CD14-positive monocyte (primary cell): ENCODE results near the gene ZNF555. TPM values are rescaled to one million over a fixed set of nuclear protein-coding genes. Genes with fewer than 3 reads are reported as not detected.

ENCODE experiments used
- DNase-seq, 3 donors: peaks; one replicate each; pipeline ENCODE4 v3.0.0-alpha.2; 2011 to 2022
- H2AFZ ChIP-seq: 2 replicates; pipeline ENCODE4 v1.6.0; 2012; ENCODE audit warnings: mild to moderate bottlenecking, low read depth, low read length, inconsistent platforms; ENCODE audit not compliant: insufficient read depth, poor library complexity, severe bottlenecking
- H3K27ac ChIP-seq, 2 donors: 1 replicate in 1 of 2; 2 replicates in 1 of 2; pipeline ENCODE4 v1.5.1; 2012 to 2013; ENCODE audit warnings: low read length in 2 of 2, control low read depth in 1 of 2, inconsistent platforms in 1 of 2, low read depth in 1 of 2, mild to moderate bottlenecking in 1 of 2
- H3K27me3 ChIP-seq, 2 donors: one replicate each; pipeline versions ENCODE4 v1.6.0 to v1.6.1; 2011 to 2013; ENCODE audit warnings: low read length in 2 of 2; ENCODE audit not compliant: control insufficient read depth in 2 of 2, insufficient read depth in 2 of 2
- H3K36me3 ChIP-seq, 2 donors: replicated peaks in 1 of 2; 1 replicate in 1 of 2; 2 replicates in 1 of 2; pipeline versions ENCODE4 v1.5.1 to v1.6.1; 2012 to 2013; ENCODE audit warnings: low read length in 2 of 2, control low read depth in 1 of 2, inconsistent platforms in 1 of 2, mild to moderate bottlenecking in 1 of 2; ENCODE audit not compliant: insufficient read depth in 2 of 2, control insufficient read depth in 1 of 2
- H3K4me1 ChIP-seq, 2 donors: 1 replicate in 1 of 2; 2 replicates in 1 of 2; pipeline versions ENCODE4 v1.5.1 to v1.6.1; 2012 to 2013; ENCODE audit warnings: low read length in 2 of 2, control low read depth in 1 of 2, inconsistent platforms in 1 of 2, mild to moderate bottlenecking in 1 of 2, moderate library complexity in 1 of 2; ENCODE audit not compliant: insufficient read depth in 2 of 2, control insufficient read depth in 1 of 2
- H3K4me2 ChIP-seq: replicated peaks from 2 replicates; pipeline ENCODE3; 2012; ENCODE audit warnings: low read length, moderate library complexity, mild to moderate bottlenecking; ENCODE audit not compliant: poor library complexity, severe bottlenecking; ENCODE audit errors: extremely low read depth
- H3K4me3 ChIP-seq, 3 experiments: fragments of 200-600 bp in 1 of 3; sonication (generic) in 1 of 3; replicated peaks in 1 of 3; 1 replicate in 2 of 3; 2 replicates in 1 of 3; pipeline ENCODE4 v1.5.1; 2011 to 2013; ENCODE audit warnings: low read length in 3 of 3, mild to moderate bottlenecking in 3 of 3, control low read depth in 2 of 3, low read depth in 2 of 3, inconsistent platforms in 1 of 3, moderate library complexity in 1 of 3
- H3K79me2 ChIP-seq: 2 replicates; pipeline ENCODE4 v1.6.0; 2012; ENCODE audit warnings: mild to moderate bottlenecking, control low read depth, inconsistent platforms, low read length, moderate library complexity; ENCODE audit not compliant: insufficient read depth
- H3K9ac ChIP-seq: 2 replicates; pipeline ENCODE4 v1.6.0; 2017; ENCODE audit warnings: low read length, mild to moderate bottlenecking; ENCODE audit not compliant: insufficient read depth, poor library complexity, severe bottlenecking
- H3K9me3 ChIP-seq, 2 donors: replicated peaks in 1 of 2; 1 replicate in 1 of 2; 2 replicates in 1 of 2; pipeline versions ENCODE4 v1.5.1 to v1.6.1; 2012 to 2013; ENCODE audit warnings: low read length in 2 of 2, control low read depth in 1 of 2; ENCODE audit not compliant: control insufficient read depth in 1 of 2, insufficient read depth in 1 of 2
- H4K20me1 ChIP-seq: 2 replicates; pipeline ENCODE4 v1.6.0; 2012; ENCODE audit warnings: mild to moderate bottlenecking, low read length, control low read depth, moderate library complexity; ENCODE audit not compliant: insufficient read depth
- H3K27ac Mint-ChIP-seq, 7 donors: one replicate each; pipeline ENCODE4 v1.8.0; 2020; ENCODE audit warnings: mild to moderate bottlenecking in 7 of 7, mixed read lengths in 7 of 7, moderate library complexity in 6 of 7, inconsistent platforms in 2 of 7
- H3K27me3 Mint-ChIP-seq, 3 donors: one replicate each; pipeline ENCODE4 v1.8.0; 2021 to 2022; ENCODE audit warnings: low read depth in 3 of 3, mild to moderate bottlenecking in 3 of 3, mixed read lengths in 3 of 3, moderate library complexity in 3 of 3, inconsistent platforms in 1 of 3
- H3K36me3 Mint-ChIP-seq, 2 donors: one replicate each; pipeline ENCODE4 v1.8.0; 2020; ENCODE audit warnings: mixed read lengths in 2 of 2, inconsistent platforms in 1 of 2, mild to moderate bottlenecking in 1 of 2
- H3K4me1 Mint-ChIP-seq: one replicate; pipeline ENCODE4 v1.8.0; 2020; ENCODE audit warnings: mild to moderate bottlenecking, mixed read lengths
- H3K4me3 Mint-ChIP-seq, 2 donors: one replicate each; pipeline ENCODE4 v1.8.0; 2020; ENCODE audit warnings: mild to moderate bottlenecking in 2 of 2, mixed read lengths in 2 of 2, moderate library complexity in 1 of 2
- H3K9me3 Mint-ChIP-seq, 7 donors: one replicate each; pipeline ENCODE4 v1.8.0; 2020 to 2022; ENCODE audit warnings: mixed read lengths in 7 of 7, mild to moderate bottlenecking in 6 of 7, moderate library complexity in 6 of 7, inconsistent platforms in 2 of 7
- CTCF ChIP-seq: fragments of 200-600 bp; IDR thresholded peaks from one replicate; pipeline ENCODE4 v1.8.0; 2022; ENCODE audit warnings: antibody characterized with exemption, mild to moderate bottlenecking
- WGBS: methylation state at CpG from one replicate; pipeline ENCODE4 v1.1.5; 2013; ENCODE audit warnings: missing lambda C conversion rate; ENCODE audit not compliant: insufficient coverage; 5-methylcytosine and 5-hydroxymethylcytosine counted together
- intact Hi-C, 2 donors: fragments of 100-400 bp; cut with micrococcal nuclease; formaldehyde crosslinking; loops; one replicate each; pipeline versions ENCODE4 v1.15.0 to v1.15.1; 2023
- polyA plus RNA-seq, 3 donors: library from polyadenylated mRNA; depleted of rRNA in 1 of 3; unstranded in 2 of 3; stranded (reverse) in 1 of 3; fragments of 300-500 nt in 2 of 3; fragments of >200 nt in 1 of 3; fragmentation: Illumina TruSeq in 2 of 3; gene quantifications; 1 replicate in 2 of 3; 2 replicates in 1 of 3; pipeline ENCODE4 v1.2.3, GENCODE V29; 2012 to 2021

ZNF555 gene
- polyA plus RNA-seq, 3 donors: 2.2 to 2.9 (median 2.6) TPM

- H3K9ac ChIP-seq: no peak overlapping the region
- no peaks in the 10 kb centered on the region for H3K4me1 ChIP-seq
- peaks cover 0 to 5% (median 0%) of the 10 kb centered on the region in 7 donors for H3K9me3 Mint-ChIP-seq
- no peaks in the 10 kb centered on the region for H3K4me1 Mint-ChIP-seq
- H3K4me3 Mint-ChIP-seq: no peak overlapping the region
- over 99% methylated on average over 18 of the region's 28 CpGs for WGBS
- H3K27me3 Mint-ChIP-seq: peaks cover 0 to 4% (median 0%) of the 10 kb centered on the region in 3 donors
- H3K27me3 ChIP-seq: no peaks in the 10 kb centered on the region
- intact Hi-C loops: no loop called here
- H3K36me3 Mint-ChIP-seq: peaks cover 39 to 72% of the 10 kb centered on the region in 2 donors
- no peak overlapping the region for H3K4me2 ChIP-seq
- H3K9me3 ChIP-seq: no peaks in the 10 kb centered on the region
- H3K27ac Mint-ChIP-seq: no peak overlapping the region
- H2AFZ ChIP-seq: no peak overlapping the region
- H3K27ac ChIP-seq: no peak overlapping the region
- no peak for TF ChIP-seq CTCF
- H4K20me1 ChIP-seq: no peaks in the 10 kb centered on the region
- H3K4me3 ChIP-seq: no peak overlapping the region
- H3K36me3 ChIP-seq: peaks cover 36 to 59% of the 10 kb centered on the region in 2 donors
- DNase-seq: no peak
- no peaks in the 10 kb centered on the region for H3K79me2 ChIP-seq
These were observed 35.9 kb upstream of the ZNF555 start for GRCh38 chr19:2805261-2805900.

GRCh38 chr19:2805991-2806649 is 35.2 kb upstream of the ZNF555 start:
- Histone ChIP-seq H4K20me1 (no peaks in the 10 kb centered on the region), H3K4me3 (no peak overlapping the region), H3K4me2 (no peak overlapping the region), H3K36me3 (peaks cover 34 to 52% of the 10 kb centered on the region in 2 donors), H3K79me2 (no peaks in the 10 kb centered on the region), H3K4me1 (no peaks in the 10 kb centered on the region), H3K27me3 (no peaks in the 10 kb centered on the region), H3K9ac (no peak overlapping the region), H3K27ac (no peak overlapping the region), H2AFZ (no peak overlapping the region), H3K9me3 (no peaks in the 10 kb centered on the region)
- intact Hi-C loops: no loop called here
- WGBS: 99% methylated on average over 21 of the region's 23 CpGs
- TF ChIP-seq CTCF: no peak
- H3K4me3 Mint-ChIP-seq: no peak overlapping the region
- peak overlapping the region in 1 of 7 donors; percentile 40 for H3K27ac Mint-ChIP-seq
- DNase-seq: no peak
- H3K27me3 Mint-ChIP-seq: peaks cover 0 to 2% (median 0%) of the 10 kb centered on the region in 3 donors
- H3K9me3 Mint-ChIP-seq: peaks cover 0 to 5% (median 0%) of the 10 kb centered on the region in 7 donors
- peaks cover 36 to 65% of the 10 kb centered on the region in 2 donors for H3K36me3 Mint-ChIP-seq
- H3K4me1 Mint-ChIP-seq: no peaks in the 10 kb centered on the region
